ENCODE results near the gene GIGYF2.

GIGYF2 gene

DNA sequence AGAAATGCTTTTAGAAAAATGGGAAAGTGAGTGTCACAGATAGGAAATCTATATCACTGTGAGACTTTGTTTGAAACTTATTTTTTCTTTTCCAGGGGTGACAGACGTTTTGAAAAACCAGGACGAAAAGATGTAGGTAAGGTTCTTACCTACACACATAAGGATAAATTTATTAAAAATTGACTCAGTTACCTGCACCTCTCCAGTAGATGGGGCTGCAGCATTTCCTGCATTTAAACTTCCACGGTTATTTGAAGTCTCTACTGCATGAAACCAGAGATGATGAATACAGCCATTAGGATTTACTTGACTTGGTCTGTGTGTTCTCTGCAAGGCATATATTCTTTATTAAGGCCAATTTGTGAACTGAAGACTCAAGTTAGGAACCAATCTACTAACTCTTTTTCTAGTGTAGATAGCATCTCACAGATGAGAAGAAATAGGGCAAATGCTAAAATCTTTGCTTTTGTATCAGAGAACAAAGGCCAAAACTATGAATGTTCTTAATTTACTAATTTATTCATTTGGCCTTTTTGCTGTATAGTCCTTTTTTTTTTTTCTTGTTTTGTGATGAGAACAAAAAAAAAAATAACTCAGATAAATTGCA lies 64.3 kb downstream of the GIGYF2 start:
- DNase-seq (ENCODE audit: low spot score) = peak; percentile 54

GRCh38 chr2:232767866-232768265 lies 70.7 kb downstream of the GIGYF2 start:
- no peak for DNase-seq (ENCODE audit: low spot score)

DNA sequence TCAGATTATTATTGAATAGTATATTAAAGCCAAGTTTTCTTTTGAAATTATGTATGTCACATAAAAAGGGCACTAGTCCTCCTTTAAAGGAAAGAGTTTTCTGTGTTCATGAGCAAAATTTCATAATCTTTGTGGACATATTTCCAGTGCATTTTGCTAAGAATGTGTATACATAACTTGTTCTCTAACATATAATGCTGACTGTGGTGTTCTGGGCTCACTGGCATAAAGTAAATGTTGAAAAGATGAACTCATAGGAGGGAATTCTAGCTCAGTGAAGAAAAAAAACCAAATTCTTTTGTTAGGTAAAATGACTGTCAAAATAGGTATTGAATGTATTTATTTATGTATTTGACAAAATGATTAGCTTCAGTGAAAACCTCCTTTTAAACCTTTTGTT lies 73.1 kb downstream of the GIGYF2 start:
- DNase-seq (ENCODE audit: low spot score) = no peak

- DNase-seq (ENCODE audit: low spot score) = no peak
Observed at GRCh38 chr2:232771870-232772269, 74.7 kb downstream of the GIGYF2 start.

- no peak for DNase-seq (ENCODE audit: low spot score)
Observed at GRCh38 chr2:232772531-232772930, 75.4 kb downstream of the GIGYF2 start.

DNA sequence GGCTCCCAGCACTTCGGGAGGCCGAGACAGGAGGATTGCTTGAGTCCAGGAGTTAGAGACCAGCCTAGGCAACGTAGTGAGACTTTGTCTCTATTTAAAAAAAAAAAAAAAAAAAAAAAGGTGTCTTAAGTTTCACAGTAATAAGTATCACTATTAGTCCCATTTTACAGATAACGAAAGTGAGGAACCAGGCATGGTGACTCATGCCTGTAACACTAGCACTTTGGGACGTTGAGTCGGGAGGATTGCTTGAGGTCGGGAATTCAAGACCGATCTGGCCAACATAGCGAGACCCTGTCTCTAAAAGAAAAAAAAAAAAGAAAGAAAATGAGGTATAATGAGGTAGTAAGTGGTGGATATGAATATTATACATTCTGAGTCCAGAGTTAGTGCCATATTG lies 76.7 kb downstream of the GIGYF2 start:
- DNase-seq (ENCODE audit: low spot score) = no peak

GRCh38 chr2:232776435-232776834 lies 79.3 kb downstream of the GIGYF2 start, which contains the start of gene KCNJ13:
Gene KCNJ13, minus strand, starts transcription at chr2:232776565. Its CDS starts 5,203 bp downstream, at chr2:232771362.
- DNase-seq (ENCODE audit: low spot score) = no peak

- DNase-seq (ENCODE audit: low spot score) = no peak
Observed at GRCh38 chr2:232777276-232777675, 80.1 kb downstream of the GIGYF2 start.

- no peak for DNase-seq (ENCODE audit: low spot score)
Observed at GRCh38 chr2:232779465-232779864, 82.3 kb downstream of the GIGYF2 start.

- no peak for DNase-seq (ENCODE audit: low spot score)
Observed at GRCh38 chr2:232779934-232780333, 82.8 kb downstream of the GIGYF2 start.

GRCh38 chr2:232781765-232782164 lies 84.6 kb downstream of the GIGYF2 start:
- peak; percentile 9 for DNase-seq (ENCODE audit: low spot score)

DNA sequence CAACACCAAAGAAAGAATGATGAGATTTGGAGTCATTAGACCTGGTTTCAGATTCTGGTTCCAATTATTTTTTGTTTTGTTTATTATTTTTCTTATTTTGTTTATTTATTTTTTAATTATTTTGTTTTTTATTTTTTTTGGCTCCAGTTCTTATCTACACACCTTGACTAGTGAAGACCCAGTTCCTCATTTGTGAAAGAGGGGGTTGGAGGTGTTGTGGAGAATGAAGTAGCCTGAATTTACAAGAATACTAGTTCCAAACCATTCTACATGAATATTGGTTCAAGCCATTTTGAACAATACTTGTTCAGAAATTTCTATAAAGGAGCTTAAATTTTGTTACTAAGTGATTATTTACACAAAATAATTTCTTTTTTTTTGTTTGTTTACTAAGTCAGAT lies 86.1 kb downstream of the GIGYF2 start:
- no peak for DNase-seq (ENCODE audit: low spot score)

DNA sequence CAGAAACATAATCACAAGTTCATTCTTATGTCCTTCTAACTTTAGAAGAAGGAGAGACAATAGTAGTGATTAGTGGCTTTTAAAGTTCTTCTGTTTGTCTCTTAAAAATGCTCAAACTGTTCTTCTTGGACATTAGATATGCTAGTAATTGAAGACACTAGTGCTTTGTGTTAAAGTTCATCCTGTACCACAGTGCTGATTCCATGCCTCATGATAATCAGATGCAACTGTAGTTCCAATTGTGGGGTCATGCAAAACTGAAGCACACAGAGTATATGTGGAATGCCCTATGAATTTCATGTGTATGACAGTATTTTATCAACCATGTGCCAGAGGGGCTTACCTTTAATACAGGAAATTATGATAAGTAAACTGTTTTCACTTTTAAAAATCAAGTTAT lies 90.7 kb downstream of the GIGYF2 start:
- DNase-seq (ENCODE audit: low spot score) = no peak

DNA sequence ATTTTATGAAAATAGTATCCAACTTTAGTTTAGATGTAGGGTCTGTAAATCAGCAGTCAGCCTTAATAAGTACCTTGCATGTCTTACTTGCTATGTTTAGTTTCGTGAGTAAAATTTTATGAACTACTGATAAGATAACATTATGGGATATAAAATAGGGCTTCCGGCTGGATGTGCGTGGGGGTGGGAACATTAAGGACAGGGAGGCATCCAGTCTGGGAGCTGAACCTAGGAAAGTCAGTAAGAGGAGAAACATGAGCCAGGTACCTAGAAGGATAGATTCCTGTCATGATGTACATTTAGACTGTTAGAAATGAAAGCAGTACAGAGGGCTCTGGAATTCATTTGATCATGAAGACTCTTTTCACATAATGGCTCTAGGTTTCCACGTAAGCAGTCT lies 92.0 kb downstream of the GIGYF2 start:
- no peak for DNase-seq (ENCODE audit: low spot score)

- no peak for DNase-seq (ENCODE audit: low spot score)
Observed at GRCh38 chr2:232791518-232791917, 94.4 kb downstream of the GIGYF2 start.

GRCh38 chr2:232793271-232793670 lies 96.1 kb downstream of the GIGYF2 start:
- no peak for DNase-seq (ENCODE audit: low spot score)

DNA sequence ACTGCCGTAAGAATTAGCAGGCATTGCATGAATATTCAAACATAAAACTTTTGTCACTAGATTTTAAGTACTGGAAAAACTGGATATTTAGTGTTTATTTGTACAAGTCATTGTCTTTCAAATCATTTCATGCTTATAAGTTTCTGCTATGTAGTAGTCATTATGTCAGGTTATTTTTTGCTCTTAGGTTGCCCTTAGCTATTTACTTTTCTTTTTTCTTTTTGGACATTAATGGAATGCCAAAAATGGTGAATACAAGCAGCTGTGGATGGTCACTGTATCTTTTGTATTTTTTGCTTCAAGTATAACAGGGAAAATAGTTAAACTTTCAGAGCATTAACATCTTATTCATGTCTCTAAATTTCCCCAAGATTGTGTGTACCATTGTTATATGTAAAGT lies 97.8 kb downstream of the GIGYF2 start:
- no peak for DNase-seq (ENCODE audit: low spot score)

DNA sequence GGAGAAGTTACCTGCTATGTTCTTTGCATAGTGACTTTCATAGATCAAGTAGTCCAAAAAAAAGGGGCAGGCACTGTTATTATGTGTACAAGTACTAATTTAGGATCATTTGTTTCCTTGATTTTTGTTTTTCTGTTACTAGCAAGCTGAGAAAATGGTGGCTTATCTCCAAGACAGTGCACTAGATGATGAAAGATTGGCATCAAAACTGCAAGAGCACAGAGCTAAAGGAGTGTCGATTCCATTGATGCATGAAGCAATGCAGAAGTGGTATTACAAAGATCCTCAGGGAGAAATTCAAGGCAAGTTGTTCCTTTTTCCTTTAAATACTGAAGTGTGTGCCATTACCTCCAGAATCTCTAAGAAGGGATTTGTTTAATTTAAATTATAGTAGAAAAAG lies 98.8 kb downstream of the GIGYF2 start:
- no peak for DNase-seq (ENCODE audit: low spot score)

- no peak for DNase-seq (ENCODE audit: low spot score)
Observed at GRCh38 chr2:232798187-232798586, 101.1 kb downstream of the GIGYF2 start.

GRCh38 chr2:232800166-232800565 lies 103.0 kb downstream of the GIGYF2 start:
- DNase-seq (ENCODE audit: low spot score) = no peak

DNA sequence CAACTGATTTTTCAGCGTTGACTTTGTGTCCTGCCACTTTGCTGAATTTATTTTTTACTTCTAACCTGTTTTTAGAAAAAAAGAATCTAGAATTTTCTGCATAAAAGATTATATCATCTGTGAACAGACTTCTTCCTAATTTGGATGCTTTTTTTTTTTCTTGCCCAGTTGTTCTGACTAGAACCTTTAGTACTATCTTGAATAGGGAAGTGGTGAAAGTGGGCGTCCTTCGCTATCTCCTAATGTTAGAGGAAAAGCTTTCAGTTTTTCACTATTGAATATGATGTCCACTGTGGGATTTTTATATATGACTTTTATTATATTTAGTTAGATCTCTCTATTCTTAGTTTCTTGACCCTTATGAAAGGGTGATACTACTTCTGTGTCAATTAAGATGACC lies 105.0 kb downstream of the GIGYF2 start:
- DNase-seq (ENCODE audit: low spot score) = no peak

- no peak for DNase-seq (ENCODE audit: low spot score)
Observed at GRCh38 chr2:232809349-232810124, 112.4 kb downstream of the GIGYF2 start.

DNA sequence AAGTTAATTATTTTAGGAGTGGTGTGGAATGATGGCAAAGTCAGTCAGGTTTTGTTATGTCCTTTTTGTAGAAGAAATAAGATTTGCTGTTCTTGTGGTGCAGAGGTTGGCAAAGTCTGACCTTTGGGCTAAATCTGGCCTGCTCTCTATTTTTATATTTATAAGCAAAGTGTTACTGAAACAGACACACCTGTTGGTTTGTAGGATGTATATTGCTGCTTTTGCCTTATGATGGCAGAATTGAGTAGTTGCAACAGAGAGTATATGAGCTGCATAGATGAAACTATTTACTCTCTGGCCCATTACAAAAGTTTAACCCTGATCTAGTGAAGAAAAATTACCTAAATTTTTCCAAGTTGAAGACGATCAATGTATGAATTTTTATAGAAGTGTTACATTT lies 113.3 kb downstream of the GIGYF2 start:
- no peak for DNase-seq (ENCODE audit: low spot score)

DNA sequence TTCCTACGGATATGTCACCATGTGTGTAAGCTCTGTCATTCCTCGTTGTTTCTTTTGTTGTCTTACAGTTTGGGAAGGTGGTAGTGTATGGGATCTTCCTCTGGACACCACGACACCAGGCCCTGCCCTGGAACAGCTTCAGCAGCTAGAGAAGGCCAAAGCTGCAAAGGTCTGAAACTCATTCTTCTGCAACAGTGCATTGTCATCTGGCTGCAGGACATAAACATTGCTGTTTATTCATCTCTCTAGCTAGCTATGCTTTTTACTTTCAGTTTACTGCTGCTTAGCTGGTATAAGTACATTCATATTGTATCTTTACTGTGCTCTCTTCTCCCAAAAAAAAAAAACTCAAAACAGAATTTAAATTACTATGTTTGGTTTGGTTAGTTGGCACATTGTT lies 118.4 kb downstream of the GIGYF2 start:
- no peak for DNase-seq (ENCODE audit: low spot score)

All from SW480 (cell line).